Lower leg skin (tissue), 4 donors: ENCODE results near the gene MEOX1. TPM values are rescaled to one million over a fixed set of nuclear protein-coding genes. Genes with fewer than 3 reads are reported as not detected.

Source experiments
- DNase-seq, 2 donors: peaks; one replicate each; pipeline ENCODE4 v3.0.0-alpha.2; 2019; ENCODE audit warnings: low spot score in 2 of 2
- H3K4me3 ChIP-seq: fragments of 200-600 bp; sonication (generic); 2 replicates; pipeline ENCODE4 v1.5.1; 2017; ENCODE audit warnings: mild to moderate bottlenecking, low read depth; ENCODE audit not compliant: poor library complexity, severe bottlenecking
- CTCF ChIP-seq, 3 donors: fragments of 450-650 bp; IDR thresholded peaks; one replicate each; pipeline ENCODE4 v1.5.1; 2016; ENCODE audit warnings: antibody characterized with exemption in 3 of 3, mild to moderate bottlenecking in 3 of 3, moderate library complexity in 2 of 3
- POLR2A ChIP-seq, 2 donors: fragments of 450-650 bp; IDR thresholded peaks; one replicate each; pipeline ENCODE4 v1.6.1; 2016 to 2017; ENCODE audit warnings: antibody characterized with exemption in 2 of 2, mild to moderate bottlenecking in 1 of 2, moderate library complexity in 1 of 2
- WGBS, 2 donors: methylation state at CpG; one replicate each; pipeline ENCODE4 v1.1.5; 2018; 5-methylcytosine and 5-hydroxymethylcytosine counted together
- intact Hi-C: fragments of 100-400 bp; cut with DNase I; formaldehyde crosslinking; loops from one replicate; pipeline ENCODE4 v1.15.0; 2023; ENCODE audit warnings: low total_unique reads
- total RNA-seq, 4 donors: library from RNA; depleted of rRNA; stranded (reverse); fragments of >200 nt; gene quantifications; one replicate each; pipeline ENCODE4 v1.1.0, GENCODE V29; 2016

MEOX1 gene
- total RNA-seq, 4 donors from 2014 or later = 1.9 to 7.9 (median 3.7) TPM

GRCh38 chr17:43659823-43660617 is 1.7 kb downstream of the MEOX1 start:
- WGBS, 2 donors = 75 to 77% methylated on average over 11 of the region's 11 CpGs
- DNase-seq = no peak
- intact Hi-C loops = no loop called here
- H3K4me3 ChIP-seq = no peak overlapping the region
- TF ChIP-seq POLR2A (IDR thresholded peaks at IDR 0.05) (no peak), CTCF (IDR thresholded peaks at IDR 0.05) (no peak)

GRCh38 chr17:43658900-43659299 is 2.8 kb downstream of the MEOX1 start:
- intact Hi-C loops = no loop called here
- no peak overlapping the region for H3K4me3 ChIP-seq
- 59 to 65% methylated on average over 8 to 9 of the region's 9 CpGs for WGBS, 2 donors
- TF ChIP-seq CTCF (IDR thresholded peaks at IDR 0.05) (no peak), POLR2A (IDR thresholded peaks at IDR 0.05) (no peak)
- DNase-seq = no peak

- TF ChIP-seq CTCF (IDR thresholded peaks at IDR 0.05) (no peak), POLR2A (IDR thresholded peaks at IDR 0.05) (no peak)
- intact Hi-C loops = no loop called here
- no peak for DNase-seq
- WGBS, 2 donors = 31 to 47% methylated on average over 5 of the region's 5 CpGs
- H3K4me3 ChIP-seq = no peak overlapping the region
These were observed 5.9 kb downstream of the MEOX1 start for GRCh38 chr17:43655693-43656255.

- no peak overlapping the region for H3K4me3 ChIP-seq
- DNase-seq = no peak
- TF ChIP-seq CTCF (IDR thresholded peaks at IDR 0.05) = no peak
- no peak for TF ChIP-seq POLR2A (IDR thresholded peaks at IDR 0.05)
- intact Hi-C loops = no loop called here
- 65 to 85% methylated on average over 5 to 6 of the region's 6 CpGs for WGBS, 2 donors
These were observed 9.6 kb downstream of the MEOX1 start for GRCh38 chr17:43652124-43652480.

GRCh38 chr17:43650471-43650870 is 11.3 kb downstream of the MEOX1 start:
- WGBS, 2 donors = 65 to 79% methylated on average over 8 of the region's 8 CpGs
- no peak overlapping the region for H3K4me3 ChIP-seq
- intact Hi-C loops = no loop called here
- TF ChIP-seq CTCF (IDR thresholded peaks at IDR 0.05) (no peak), POLR2A (IDR thresholded peaks at IDR 0.05) (no peak)
- no peak for DNase-seq
